IMR-90 (cell line): ENCODE data around the gene FBXL7. TPM values are rescaled to one million over a fixed set of nuclear protein-coding genes. Genes with fewer than 3 reads are reported as not detected.
A peak's percentile ranks its signal among the peaks of the same experiment; 100 is the strongest.

Experiments
- ATAC-seq: fragments of 200-7000 bp; cut with Tn5 transposase; 2 replicates; pipeline ENCODE4 v1.9.1; 2020; ENCODE audit warnings: low read depth, mild to moderate bottlenecking, moderate library complexity
- BruUV-seq: library from RNA; stranded (reverse); fragments of 400-500 nt; replicated peaks from 2 replicates; lab custom pipeline; 2021; lab: Mats Ljungman, UMichigan
- CTCF ChIA-PET: fragments of 300-600 bp; formaldehyde crosslinking; extraction: SDS; loops from one replicate; lab custom pipeline; 2021; ENCODE audit warnings: antibody characterized with exemption; lab: Yijun Ruan, JAX
- POLR2A ChIA-PET: fragments of 300-600 bp; sonication (Branson Sonifier 250); formaldehyde crosslinking; loops from one replicate; lab custom pipeline; 2022; ENCODE audit warnings: antibody characterized with exemption; ENCODE audit not compliant: unreplicated experiment; lab: Charles Lee
- DNase-seq: peaks from one replicate; pipeline ENCODE4 v3.0.0; 2013
- H2AFZ ChIP-seq: replicated peaks from 2 replicates; pipeline ENCODE3; 2013; ENCODE audit warnings: low read length, mild to moderate bottlenecking; ENCODE audit not compliant: poor library complexity
- H2AK5ac ChIP-seq: 2 replicates; pipeline ENCODE4 v1.6.1; 2013; ENCODE audit warnings: low read depth, low read length, inconsistent platforms
- H2AK9ac ChIP-seq: replicated peaks from 2 replicates; pipeline ENCODE3; 2013; ENCODE audit warnings: mild to moderate bottlenecking, low read depth, low read length, moderate library complexity; ENCODE audit not compliant: poor library complexity
- H2BK120ac ChIP-seq: 2 replicates; pipeline ENCODE4 v1.6.1; 2013; ENCODE audit warnings: low read depth, low read length, inconsistent platforms
- H2BK15ac ChIP-seq: 3 replicates; pipeline ENCODE4 v1.6.1; 2013; ENCODE audit warnings: low read depth, low read length, inconsistent platforms
- H2BK20ac ChIP-seq: 2 replicates; pipeline ENCODE4 v1.6.1; 2013; ENCODE audit warnings: low read depth, mild to moderate bottlenecking, inconsistent platforms, low read length, moderate library complexity
- H2BK5ac ChIP-seq: 2 replicates; pipeline ENCODE4 v1.6.1; 2013; ENCODE audit warnings: mild to moderate bottlenecking, low read depth, low read length, inconsistent platforms; ENCODE audit not compliant: poor library complexity, severe bottlenecking
- H3K14ac ChIP-seq: replicated peaks from 2 replicates; pipeline ENCODE4 v1.6.1; 2013; ENCODE audit warnings: low read depth, low read length, inconsistent platforms
- H3K18ac ChIP-seq: 2 replicates; pipeline ENCODE4 v1.6.1; 2013; ENCODE audit warnings: low read depth, low read length, control low read depth
- H3K23ac ChIP-seq: 2 replicates; pipeline ENCODE4 v1.6.1; 2013; ENCODE audit warnings: low read depth, low read length, inconsistent platforms
- H3K27ac ChIP-seq: 2 replicates; pipeline ENCODE4 v1.5.1; 2013; ENCODE audit warnings: mild to moderate bottlenecking, control low read depth, low read length; ENCODE audit not compliant: insufficient read depth
- H3K27me3 ChIP-seq: 2 replicates; pipeline ENCODE4 v1.6.1; 2013; ENCODE audit warnings: low read length; ENCODE audit not compliant: control insufficient read depth, insufficient read depth
- H3K36me3 ChIP-seq: 2 replicates; pipeline ENCODE4 v1.6.1; 2013; ENCODE audit warnings: low read length, mixed read lengths; ENCODE audit not compliant: control insufficient read depth, insufficient read depth
- H3K4ac ChIP-seq: 2 replicates; pipeline ENCODE4 v1.6.1; 2013; ENCODE audit warnings: low read depth, low read length, inconsistent platforms
- H3K4me1 ChIP-seq: 2 replicates; pipeline ENCODE4 v1.6.1; 2013; ENCODE audit warnings: low read length, mixed read lengths; ENCODE audit not compliant: control insufficient read depth, insufficient read depth
- H3K4me2 ChIP-seq: 2 replicates; pipeline ENCODE4 v1.6.1; 2013; ENCODE audit warnings: low read depth, mild to moderate bottlenecking, control low read depth, low read length, moderate library complexity
- H3K4me3 ChIP-seq: 2 replicates; pipeline ENCODE4 v1.5.1; 2013; ENCODE audit warnings: low read depth, mild to moderate bottlenecking, control low read depth, low read length, moderate library complexity; ENCODE audit not compliant: insufficient read depth
- H3K56ac ChIP-seq: 2 replicates; pipeline ENCODE4 v1.6.1; 2013; ENCODE audit warnings: low read length, inconsistent platforms; ENCODE audit not compliant: insufficient read depth; ENCODE audit errors: extremely low read depth
- H3K79me1 ChIP-seq, 2 experiments: 2 replicates each; pipeline ENCODE4 v1.6.1; 2013; ENCODE audit warnings: low read length in 2 of 2, inconsistent platforms in 1 of 2, low read depth in 1 of 2
- H3K9ac ChIP-seq: 2 replicates; pipeline ENCODE4 v1.6.1; 2013; ENCODE audit warnings: low read depth, low read length, control low read depth
- H3K9me1 ChIP-seq: 2 replicates; pipeline ENCODE4 v1.6.1; 2013; ENCODE audit warnings: low read length, inconsistent platforms; ENCODE audit not compliant: insufficient read depth
- H3K9me3 ChIP-seq: 2 replicates; pipeline ENCODE4 v1.6.1; 2013; ENCODE audit warnings: low read length; ENCODE audit not compliant: control insufficient read depth, insufficient read depth
- H4K20me1 ChIP-seq: 2 replicates; pipeline ENCODE4 v1.6.1; 2013; ENCODE audit warnings: low read length, inconsistent platforms; ENCODE audit not compliant: insufficient read depth
- H4K5ac ChIP-seq: 2 replicates; pipeline ENCODE4 v1.6.1; 2013; ENCODE audit warnings: mild to moderate bottlenecking, low read depth, low read length, control low read depth
- H4K8ac ChIP-seq, 2 experiments: 2 replicates each; pipeline ENCODE4 v1.6.1; 2013; ENCODE audit warnings: low read depth in 2 of 2, low read length in 2 of 2, control low read depth in 1 of 2, inconsistent platforms in 1 of 2
- H4K91ac ChIP-seq: 2 replicates; pipeline ENCODE4 v1.6.1; 2013; ENCODE audit warnings: low read depth, low read length, inconsistent platforms; ENCODE audit not compliant: insufficient read depth
- CEBPB ChIP-seq: IDR thresholded peaks from 2 replicates; pipeline ENCODE4 v1.6.1; 2012; ENCODE audit warnings: low read depth, low read length, improper control_type of control experiment
- CTCF ChIP-seq: conservative IDR thresholded peaks from 2 replicates; pipeline ENCODE4 v1.5.1; 2012; ENCODE audit warnings: mild to moderate bottlenecking, low read depth, low read length, improper control_type of control experiment
- FOS ChIP-seq: fragments of 150-350 bp; IDR thresholded peaks from 2 replicates; pipeline ENCODE4 v1.6.1; 2016; ENCODE audit warnings: low read depth, low read length
- MAFK ChIP-seq: IDR thresholded peaks from 2 replicates; pipeline ENCODE4 v1.6.1; 2012; ENCODE audit warnings: low read depth, low read length, improper control_type of control experiment
- MAZ ChIP-seq: IDR thresholded peaks from 2 replicates; pipeline ENCODE4 v1.6.1; 2012; ENCODE audit warnings: low read depth, mild to moderate bottlenecking, low read length, improper control_type of control experiment, moderate library complexity, borderline replicate concordance
- MXI1 ChIP-seq: IDR thresholded peaks from 2 replicates; pipeline ENCODE4 v1.6.1; 2012; ENCODE audit warnings: low read depth, mild to moderate bottlenecking, low read length, moderate library complexity, borderline replicate concordance
- POLR2A ChIP-seq: IDR thresholded peaks from 2 replicates; pipeline ENCODE4 v1.6.1; 2012; ENCODE audit warnings: mild to moderate bottlenecking, low read depth, low read length
- RAD21 ChIP-seq: IDR thresholded peaks from 2 replicates; pipeline ENCODE4 v1.6.1; 2012; ENCODE audit warnings: low read length, improper control_type of control experiment
- WGBS, 2 experiments: methylation state at CpG; one replicate each; pipeline versions ENCODE4 v1.1.5 to v1.1.7; 2013; ENCODE audit warnings: missing lambda C conversion rate in 2 of 2; ENCODE audit not compliant: insufficient read length in 1 of 2; ENCODE audit errors: extremely low coverage in 2 of 2; 5-methylcytosine and 5-hydroxymethylcytosine counted together
- dilution Hi-C: fragments of 300-500 bp; cut with HindIII; formaldehyde crosslinking; loops from one replicate; pipeline ENCODE4 v1.14.3; 2018; ENCODE audit warnings: low sequenced_read_pairs; ENCODE audit not compliant: unreplicated experiment
- in situ Hi-C: fragments of 300-500 bp; cut with MboI; formaldehyde crosslinking; loops from 3 replicates; pipeline ENCODE4 v1.14.3; 2019; ENCODE audit warnings: low sequenced_read_pairs, inconsistent platforms, mixed read lengths
- intact Hi-C: fragments of 100-400 bp; cut with micrococcal nuclease; formaldehyde crosslinking; loops from 2 replicates; pipeline ENCODE4 v1.10.0; 2022
- polyA plus RNA-seq, 3 experiments: library from polyadenylated mRNA; depleted of rRNA; stranded (reverse); fragments of >200 nt; gene quantifications; 2 replicates each; pipeline ENCODE4 v1.2.3, GENCODE V29; 2012; ENCODE audit warnings: low replicate concordance in 1 of 3
- total RNA-seq: library from RNA; depleted of rRNA; stranded (reverse); fragments of >200 nt; gene quantifications from 2 replicates; pipeline ENCODE4 v1.2.3, GENCODE V29; 2012
- TF ChIP-seq, protein P1 (sequence below): fragments of 150-350 bp; IDR thresholded peaks from 2 replicates; pipeline ENCODE4 v1.6.1; 2017; ENCODE audit warnings: mild to moderate bottlenecking, antibody characterized with exemption, low read length, low read depth

Gene FBXL7
- total and polyA plus RNA-seq, 2 of the 4 experiments (the other 2 are of a cell fraction): 4.1 to 10.2 TPM

- TF ChIP-seq, protein P1, sequence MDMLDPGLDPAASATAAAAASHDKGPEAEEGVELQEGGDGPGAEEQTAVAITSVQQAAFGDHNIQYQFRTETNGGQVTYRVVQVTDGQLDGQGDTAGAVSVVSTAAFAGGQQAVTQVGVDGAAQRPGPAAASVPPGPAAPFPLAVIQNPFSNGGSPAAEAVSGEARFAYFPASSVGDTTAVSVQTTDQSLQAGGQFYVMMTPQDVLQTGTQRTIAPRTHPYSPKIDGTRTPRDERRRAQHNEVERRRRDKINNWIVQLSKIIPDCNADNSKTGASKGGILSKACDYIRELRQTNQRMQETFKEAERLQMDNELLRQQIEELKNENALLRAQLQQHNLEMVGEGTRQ: no peak
Measured at GRCh38 chr5:15500325-15501001, 483 bp downstream of the FBXL7 start (continued).

DNA sequence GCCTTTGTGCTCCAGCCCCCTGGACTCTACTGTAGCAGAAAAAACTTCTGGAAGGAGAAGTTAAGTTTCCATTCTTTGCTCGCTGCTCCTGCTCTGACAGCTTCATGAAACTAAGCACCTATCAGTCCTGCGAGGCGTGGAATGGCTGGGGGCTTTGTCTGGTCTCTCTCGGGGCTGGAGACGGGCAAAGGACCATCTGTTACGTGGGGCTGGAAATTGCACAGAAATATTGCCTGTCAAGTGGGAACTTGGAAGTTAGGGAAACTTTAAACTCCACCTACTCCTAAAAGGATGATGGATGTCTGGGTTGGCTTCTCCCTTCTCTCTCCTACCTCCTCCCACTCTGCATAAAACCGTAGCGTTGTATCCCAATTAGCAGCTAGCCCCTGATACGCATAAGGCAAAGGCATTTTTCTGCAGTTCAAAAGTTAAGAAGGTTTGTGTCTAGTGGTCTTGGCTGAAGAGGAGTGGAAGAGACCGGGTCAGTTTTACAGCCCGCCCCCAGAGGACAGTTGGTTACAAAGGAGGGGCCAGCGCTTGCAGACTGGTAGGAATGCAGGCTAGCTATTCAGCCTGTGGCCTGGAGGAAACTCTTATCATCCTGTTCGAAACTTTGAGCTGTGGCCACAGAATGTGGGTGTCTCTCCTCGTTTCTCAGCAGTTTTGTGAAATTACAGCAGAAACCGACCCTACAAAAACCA, 1.3 kb downstream of the FBXL7 start:
- H3K79me1 ChIP-seq: peaks cover 7 to 45% of the 10 kb centered on the region in 2 experiments
- CTCF ChIA-PET: interaction anchor here (1.0 to 1.4 kb wide), 3 partner anchors 10 to 324 kb away, joined by 3 to 5 read pairs (median 3); no protein-coding TSS in a partner anchor

More for the DNA sequence above, 1.3 kb downstream of the FBXL7 start:
- in situ Hi-C loops: loop anchor here (25.0 kb wide), 1 partner anchor 789 kb away; no protein-coding TSS in a partner anchor
- peak; percentile 76 for DNase-seq
- Histone ChIP-seq H3K27me3 (peaks cover 4% of the 10 kb centered on the region; the same call in 1 of the 2 replicates), H3K9ac (peak overlapping the region; percentile 61), H2BK120ac (peak overlapping the region; percentile 47), H3K4me1 (peaks cover 2% of the 10 kb centered on the region; the same call in 1 of the 2 replicates), H3K18ac (peak overlapping the region; percentile 27; the same call in 1 of the 2 replicates), H4K5ac (peak overlapping the region; percentile 4; the same call in 1 of the 2 replicates), H4K20me1 (no peaks in the 10 kb centered on the region), H2BK5ac (peak overlapping the region; percentile 81), H4K91ac (no peak overlapping the region; the same call in 1 of the 2 replicates), H3K56ac (peak overlapping the region; percentile 47; the same call in 1 of the 2 replicates), H2AK5ac (no peak overlapping the region), H2AFZ (peak overlapping the region; percentile 90), H2AK9ac (peak overlapping the region; percentile 65), H3K4me2 (peak overlapping the region; percentile 90), H3K36me3 (no peaks in the 10 kb centered on the region), H3K23ac (peak overlapping the region; percentile 92), H3K9me1 (peaks cover 3% of the 10 kb centered on the region; the same call in 1 of the 2 replicates), H3K14ac (peak overlapping the region; percentile 71), H2BK20ac (no peak overlapping the region; the same call in 1 of the 2 replicates), H2BK15ac (no peak overlapping the region), H4K8ac (peak overlapping the region in 1 of 2 experiments; percentile 65; a peak in 2 of 4 replicates), H3K9me3 (no peaks in the 10 kb centered on the region), H3K27ac (peak overlapping the region; percentile 34), H3K4me3 (peak overlapping the region; percentile 97), H3K4ac (peak overlapping the region; percentile 72)
- peak; percentile 68 for ATAC-seq
- dilution Hi-C loops: no loop called here
- intact Hi-C loops: loop anchor here (2.0 to 5.0 kb wide), 5 partner anchors 201 to 494 kb away; no protein-coding TSS in a partner anchor
- no TSS peak for BruUV-seq
- TF ChIP-seq, protein P1: no peak
- TF ChIP-seq MAZ (no peak), POLR2A (no peak), FOS (no peak), MAFK (no peak), CEBPB (no peak), MXI1 (no peak), CTCF (peak; percentile 21; the same call in 1 of the 2 replicates), RAD21 (peak; percentile 17; the same call in 1 of the 2 replicates)
- 0% methylated on average over 2 of the region's 15 CpGs; no CpG with 5 or more reads in 1 of the 2 experiments for whole genome bisulfite sequencing, 2 experiments
- POLR2A ChIA-PET: no interaction called here
